Measurements from ENCODE around the gene INPP5J. TPM values are rescaled to one million over a fixed set of nuclear protein-coding genes. Genes with fewer than 3 reads are reported as not detected.

Gene INPP5J
- total RNA-seq, 4 donors from 2014 or later: 0.22 to 2.4 (median 0.84) TPM

DNA sequence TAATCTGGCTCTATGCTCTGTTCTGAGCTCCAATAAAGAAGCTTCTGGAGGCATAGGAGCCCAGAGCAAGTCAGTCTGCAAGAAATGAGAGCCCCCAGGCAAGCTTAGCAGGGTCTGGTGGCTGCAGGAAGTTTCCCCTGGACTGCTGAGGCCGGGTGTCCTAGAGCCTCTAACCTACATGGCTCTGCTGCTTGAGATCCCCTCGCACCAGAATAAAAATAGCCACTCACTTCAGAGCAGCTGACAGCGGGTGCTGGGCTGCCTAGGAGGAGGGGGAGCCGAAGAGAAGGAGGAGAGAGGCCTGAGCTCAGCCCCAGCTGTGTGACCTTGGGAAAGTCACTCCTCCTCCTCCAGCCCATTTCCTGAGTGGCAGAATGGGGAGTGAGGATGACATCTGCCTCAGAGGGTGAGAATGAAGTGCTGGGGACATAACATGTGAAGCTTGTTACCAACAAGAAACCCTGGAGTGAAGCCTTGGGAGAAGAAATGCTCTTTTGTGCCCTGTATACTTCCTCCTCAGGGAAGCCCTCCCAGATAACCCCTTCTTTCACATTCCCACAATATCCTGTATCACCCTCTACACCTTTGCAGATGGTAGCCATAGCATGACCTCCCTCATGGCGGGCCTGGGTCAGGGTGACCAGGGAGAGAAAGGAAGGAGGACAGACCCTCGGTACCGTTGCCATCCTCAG is 3.6 kb upstream of the INPP5J start:
- WGBS, 2 donors: 68 to 85% methylated on average over 3 to 4 of the region's 7 CpGs
- no peak for DNase-seq

DNA sequence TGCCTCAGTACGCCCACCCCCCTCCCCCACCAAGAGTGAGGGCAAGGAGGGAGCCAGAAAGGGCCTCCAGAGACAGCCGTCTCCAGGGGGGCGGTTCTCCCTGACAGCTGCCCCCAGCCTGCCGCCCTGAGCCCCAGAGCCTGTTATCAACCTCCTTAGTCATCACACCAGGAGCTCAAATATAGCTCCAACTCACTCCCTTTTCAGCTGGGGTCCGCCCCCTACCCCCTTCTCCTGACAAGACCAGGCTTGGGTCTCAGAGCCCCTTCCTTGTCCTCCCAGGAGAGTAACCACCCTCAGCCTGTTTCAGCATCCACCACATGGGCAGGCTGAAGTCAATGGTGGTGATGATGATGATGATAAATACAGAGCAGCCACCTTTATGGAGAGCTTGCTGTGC is 2.5 kb upstream of the INPP5J start:
- Histone ChIP-seq H3K27ac (no peak overlapping the region), H3K4me3 (no peak overlapping the region), H3K4me1 (peaks cover 8 to 20% (median 15%) of the 10 kb centered on the region in 3 donors), H3K27me3 (no peaks in the 10 kb centered on the region), H3K36me3 (no peaks in the 10 kb centered on the region), H3K9me3 (no peaks in the 10 kb centered on the region)
- intact Hi-C loops (cut with DNase I): no loop called here
- TF ChIP-seq POLR2A (IDR thresholded peaks at IDR 0.05): no peak
- TF ChIP-seq CTCF (IDR thresholded peaks at IDR 0.05): no peak
- no peak for DNase-seq
- WGBS, 2 donors: 86 to 92% methylated on average over 1 to 2 of the region's 5 CpGs

More for the DNA sequence above, 3.6 kb upstream of the INPP5J start:
- Histone ChIP-seq H3K27me3 (no peaks in the 10 kb centered on the region), H3K36me3 (no peaks in the 10 kb centered on the region), H3K9me3 (no peaks in the 10 kb centered on the region), H3K4me3 (no peak overlapping the region), H3K27ac (no peak overlapping the region), H3K4me1 (peaks cover 8 to 20% (median 15%) of the 10 kb centered on the region in 3 donors)
- no peak for TF ChIP-seq CTCF (IDR thresholded peaks at IDR 0.05)
- no peak for TF ChIP-seq POLR2A (IDR thresholded peaks at IDR 0.05)
- intact Hi-C loops (cut with DNase I): no loop called here

DNA sequence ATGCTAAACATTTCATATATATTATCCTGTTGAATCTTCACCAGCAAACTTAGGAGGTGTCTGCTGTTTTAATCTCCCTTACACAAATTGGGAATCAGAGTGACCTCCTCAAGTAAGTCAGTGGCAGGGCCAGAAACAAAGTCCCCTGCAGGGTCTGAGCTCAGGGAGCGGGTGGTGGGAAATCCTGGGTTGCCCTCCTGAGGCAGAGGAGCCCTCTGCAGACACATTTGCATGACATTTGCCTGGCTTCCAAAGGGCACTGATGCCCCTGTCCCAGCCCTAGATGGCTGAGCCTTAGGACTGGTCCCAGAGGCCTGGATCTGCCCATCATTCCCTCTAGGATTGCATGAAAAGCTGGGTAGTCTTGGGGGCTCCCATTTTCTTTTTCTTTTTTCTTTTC is 2.1 kb upstream of the INPP5J start:
- intact Hi-C loops (cut with DNase I): no loop called here
- Histone ChIP-seq H3K27me3 (no peaks in the 10 kb centered on the region), H3K4me1 (peaks cover 8 to 20% (median 15%) of the 10 kb centered on the region in 3 donors), H3K36me3 (no peaks in the 10 kb centered on the region), H3K9me3 (no peaks in the 10 kb centered on the region), H3K27ac (no peak overlapping the region), H3K4me3 (no peak overlapping the region)
- DNase-seq: no peak
- 100% methylated on average over 1 of the region's 1 CpG; no CpG with 5 or more reads in 1 of the 2 donors for WGBS, 2 donors
- no peak for TF ChIP-seq CTCF (IDR thresholded peaks at IDR 0.05)
- TF ChIP-seq POLR2A (IDR thresholded peaks at IDR 0.05): no peak

GRCh38 chr22:31121403-31121802 is 1.4 kb upstream of the INPP5J start:
- Histone ChIP-seq H3K27me3 (no peaks in the 10 kb centered on the region), H3K9me3 (no peaks in the 10 kb centered on the region), H3K4me1 (peaks cover 8 to 20% (median 15%) of the 10 kb centered on the region in 3 donors), H3K27ac (no peak overlapping the region), H3K36me3 (no peaks in the 10 kb centered on the region), H3K4me3 (no peak overlapping the region)
- no peak for DNase-seq
- TF ChIP-seq POLR2A (IDR thresholded peaks at IDR 0.05) (no peak), CTCF (IDR thresholded peaks at IDR 0.05) (no peak)
- intact Hi-C loops (cut with DNase I): no loop called here
- WGBS, 2 donors: 93 to 98% methylated on average over 4 of the region's 4 CpGs

GRCh38 chr22:31122196-31122531 is 602 bp upstream of the INPP5J start:
- H3K27me3 ChIP-seq: no peaks in the 10 kb centered on the region
- DNase-seq: no peak
- intact Hi-C loops (cut with DNase I): no loop called here
- H3K9me3 ChIP-seq: no peaks in the 10 kb centered on the region
- H3K27ac ChIP-seq: peak overlapping the region in 2 of 4 donors; percentile 65 to 74
- H3K36me3 ChIP-seq: no peaks in the 10 kb centered on the region
- no peak overlapping the region for H3K4me3 ChIP-seq
- peaks cover 8 to 20% (median 15%) of the 10 kb centered on the region in 3 donors for H3K4me1 ChIP-seq
- TF ChIP-seq CTCF (IDR thresholded peaks at IDR 0.05): no peak
- no peak for TF ChIP-seq POLR2A (IDR thresholded peaks at IDR 0.05)
- 100% methylated on average over 1 of the region's 2 CpGs; no CpG with 5 or more reads in 1 of the 2 donors for WGBS, 2 donors

Measured in esophagus squamous epithelium (tissue), 5 donors.